Tibial artery (tissue), 4 donors: ENCODE measurements around the gene FNDC3A.
"Not testable (repeated sequence)": the region's sequence is repeated elsewhere in the genome, so short reads cannot be mapped to it uniquely, and the experiment has no call there.

Source experiments
- DNase-seq, 2 donors: peaks; one replicate each; pipeline ENCODE4 v3.0.0-alpha.2; 2019
- H3K27ac ChIP-seq, 2 donors: fragments of 200-600 bp; sonication (generic) in 1 of 2; 1 replicate in 1 of 2; 2 replicates in 1 of 2; pipeline ENCODE4 v1.5.1; 2018 to 2019; ENCODE audit warnings: mild to moderate bottlenecking in 1 of 2
- H3K27me3 ChIP-seq, 2 donors: fragments of 200-600 bp; sonication (generic) in 1 of 2; one replicate each; pipeline versions ENCODE4 v1.5.1 to v1.6.0; 2016 to 2019
- H3K36me3 ChIP-seq, 3 donors: fragments of 200-600 bp; sonication (generic) in 2 of 3; one replicate each; pipeline ENCODE4 v1.5.1; 2016 to 2019; ENCODE audit warnings: mild to moderate bottlenecking in 2 of 3
- H3K4me1 ChIP-seq, 4 donors: fragments of 200-600 bp; sonication (generic) in 2 of 4; 1 replicate in 3 of 4; 2 replicates in 1 of 4; pipeline ENCODE4 v1.5.1; 2016 to 2019
- H3K4me3 ChIP-seq, 2 donors: fragments of 200-600 bp; sonication (generic) in 1 of 2; 1 replicate in 1 of 2; 2 replicates in 1 of 2; pipeline ENCODE4 v1.5.1; 2018 to 2019; ENCODE audit warnings: mild to moderate bottlenecking in 2 of 2
- H3K9me3 ChIP-seq, 3 donors: fragments of 200-600 bp; sonication (generic) in 1 of 3; one replicate each; pipeline ENCODE4 v1.5.1; 2016 to 2019
- CTCF ChIP-seq, 2 experiments: fragments of 200-600 bp in 1 of 2; fragments of 450-650 bp in 1 of 2; IDR thresholded peaks; one replicate each; pipeline ENCODE4 v1.5.1; 2017 to 2019; ENCODE audit warnings: antibody characterized with exemption in 2 of 2, mild to moderate bottlenecking in 1 of 2, moderate library complexity in 1 of 2
- intact Hi-C: fragments of 100-400 bp; cut with DNase I; formaldehyde crosslinking; loops from one replicate; pipeline ENCODE4 v1.15.0; 2023; ENCODE audit warnings: low total_unique reads

FNDC3A gene

GRCh38 chr13:49066856-49067255 is 91.1 kb downstream of the FNDC3A start:
- no peak for DNase-seq
- TF ChIP-seq CTCF (IDR thresholded peaks at IDR 0.05), result no peak
- Histone ChIP-seq H3K4me1 (peaks cover 0 to 22% (median 4%) of the 10 kb centered on the region in 4 donors), H3K4me3 (no peak overlapping the region), H3K36me3 (no peaks in the 10 kb centered on the region), H3K9me3 (no peaks in the 10 kb centered on the region), H3K27ac (no peak overlapping the region), H3K27me3 (no peaks in the 10 kb centered on the region)
- intact Hi-C loops, result no loop called here

- H3K9me3 ChIP-seq, H3K27ac ChIP-seq, DNase-seq, H3K27me3 ChIP-seq, H3K36me3 ChIP-seq, intact Hi-C loops, H3K4me3 ChIP-seq: not testable (repeated sequence)
- peaks cover 0 to 13% (median 1%) of the 10 kb centered on the region in 4 donors for H3K4me1 ChIP-seq
Observed at GRCh38 chr13:49068498-49068897, 92.8 kb downstream of the FNDC3A start.

- H3K9me3 ChIP-seq, H3K27me3 ChIP-seq, H3K4me3 ChIP-seq, DNase-seq, H3K27ac ChIP-seq, intact Hi-C loops, H3K36me3 ChIP-seq: not testable (repeated sequence)
- peaks cover 0 to 11% (median 1%) of the 10 kb centered on the region in 4 donors for H3K4me1 ChIP-seq
Observed at GRCh38 chr13:49070021-49070420, 94.3 kb downstream of the FNDC3A start.

GRCh38 chr13:49071341-49071937 is 95.7 kb downstream of the FNDC3A start:
- Histone ChIP-seq H3K27me3 (no peaks in the 10 kb centered on the region), H3K4me3 (no peak overlapping the region), H3K36me3 (peaks cover 6 to 10% (median 8%) of the 10 kb centered on the region in 3 donors), H3K4me1 (peaks cover 0 to 10% (median 1%) of the 10 kb centered on the region in 4 donors), H3K9me3 (no peaks in the 10 kb centered on the region), H3K27ac (no peak overlapping the region)
- no peak for DNase-seq
- TF ChIP-seq CTCF (IDR thresholded peaks at IDR 0.05), result no peak
- intact Hi-C loops, result no loop called here

- Histone ChIP-seq H3K36me3 (peaks cover 0 to 3% (median 0%) of the 10 kb centered on the region in 3 donors), H3K9me3 (no peaks in the 10 kb centered on the region), H3K4me1 (peaks cover 0 to 11% (median 2%) of the 10 kb centered on the region in 4 donors), H3K27me3 (no peaks in the 10 kb centered on the region), H3K27ac (no peak overlapping the region), H3K4me3 (no peak overlapping the region)
- TF ChIP-seq CTCF (IDR thresholded peaks at IDR 0.05), result no peak
- no peak for DNase-seq
- intact Hi-C loops, result no loop called here
Observed at GRCh38 chr13:49082653-49083536, 107.2 kb downstream of the FNDC3A start.

- H3K36me3 ChIP-seq, result no peaks in the 10 kb centered on the region
- no peak for TF ChIP-seq CTCF (IDR thresholded peaks at IDR 0.05)
- H3K27ac ChIP-seq, result no peak overlapping the region
- no peaks in the 10 kb centered on the region for H3K9me3 ChIP-seq
- no peak overlapping the region for H3K4me3 ChIP-seq
- no peak for DNase-seq
- H3K4me1 ChIP-seq, result peaks cover 0 to 11% (median 2%) of the 10 kb centered on the region in 4 donors
- no peaks in the 10 kb centered on the region for H3K27me3 ChIP-seq
- intact Hi-C loops, result no loop called here
Observed at GRCh38 chr13:49084961-49085360, 109.2 kb downstream of the FNDC3A start.
